Kidney (tissue), 14 donors: Measurements from ENCODE around the gene PSMB8. TPM values are rescaled to one million over a fixed set of nuclear protein-coding genes. Genes with fewer than 3 reads are reported as not detected.

ENCODE experiments used
- DNase-seq, 5 donors: peaks; one replicate each; pipeline ENCODE4 v3.0.0-alpha.2; 2013 to 2020
- FAIRE-seq: peaks from 2 replicates; lab custom pipeline; 2012; peaks lifted over from hg19 to GRCh38; lab: Jason Lieb, UNC
- H3K27ac ChIP-seq, 2 donors: one replicate each; pipeline ENCODE4 v1.7.0; 2013; ENCODE audit warnings: low read depth in 2 of 2, low read length in 2 of 2, inconsistent platforms in 1 of 2
- H3K27me3 ChIP-seq: one replicate; pipeline ENCODE4 v1.7.1; 2013; ENCODE audit warnings: low read length, inconsistent platforms; ENCODE audit not compliant: control insufficient read depth, insufficient read depth
- H3K36me3 ChIP-seq, 3 donors: one replicate each; pipeline versions ENCODE4 v1.7.0 to v1.7.1; 2013; ENCODE audit warnings: low read length in 3 of 3, control low read depth in 1 of 3, inconsistent platforms in 1 of 3; ENCODE audit not compliant: insufficient read depth in 3 of 3, control insufficient read depth in 2 of 3
- H3K4me1 ChIP-seq, 3 donors: one replicate each; pipeline versions ENCODE4 v1.7.0 to v1.7.1; 2013; ENCODE audit warnings: low read length in 3 of 3, inconsistent platforms in 1 of 3, low read depth in 1 of 3; ENCODE audit not compliant: control insufficient read depth in 2 of 3, insufficient read depth in 2 of 3
- H3K4me3 ChIP-seq, 3 donors: one replicate each; pipeline versions ENCODE4 v1.7.0 to v1.8.1; 2013; ENCODE audit warnings: low read length in 3 of 3, control low read depth in 1 of 3, inconsistent platforms in 1 of 3
- H3K9ac ChIP-seq, 3 donors: one replicate each; pipeline versions ENCODE4 v1.7.0 to v1.7.1; 2013; ENCODE audit warnings: low read length in 3 of 3, control low read depth in 1 of 3, inconsistent platforms in 1 of 3
- H3K9me3 ChIP-seq, 3 donors: one replicate each; pipeline versions ENCODE4 v1.7.0 to v1.7.1; 2013; ENCODE audit warnings: low read length in 3 of 3, control low read depth in 1 of 3, inconsistent platforms in 1 of 3; ENCODE audit not compliant: control insufficient read depth in 2 of 3, insufficient read depth in 1 of 3
- CTCF ChIP-seq: IDR thresholded peaks from 3 replicates; pipeline ENCODE4 v1.5.1; 2012; ENCODE audit warnings: mild to moderate bottlenecking, moderate library complexity, borderline replicate concordance; ENCODE audit not compliant: insufficient read depth; ENCODE audit errors: extremely low read depth
- intact Hi-C: fragments of 100-400 bp; cut with DNase I; formaldehyde crosslinking; loops from one replicate; pipeline ENCODE4 v1.11.1; 2022
- polyA plus RNA-seq: library from polyadenylated mRNA; stranded (reverse); fragments of 350-450 nt; fragmentation: Illumina TruSeq; extraction: RNeasy Lipid Tissue Mini Kit (QIAGEN cat#74804); gene quantifications from one replicate; pipeline ENCODE4 v1.2.3, GENCODE V29; 2014; ENCODE audit warnings: low read depth, low replicate concordance; ENCODE audit not compliant: insufficient read depth
- total RNA-seq: library from RNA; stranded (reverse); fragmentation: NEBNext Ultra II Directional; extraction: Animal tissue kit (Norgen Biotek cat#: 25700); gene quantifications from one replicate; pipeline ENCODE4 v1.2.1, GENCODE V29; 2021
- donor health status: control.
- donor health status: control.
- donor health status: control.
- donor health status: control.
- donor health status: control.
- donor health status: DM: yes; HTN: yes; CAD: no.
- donor health status: Normal renal cell carcinoma (clear cell type).

The PSMB8 gene
- total and polyA plus RNA-seq, 2 donors from 2014 or later = 79.6 to 90.6 TPM

DNA sequence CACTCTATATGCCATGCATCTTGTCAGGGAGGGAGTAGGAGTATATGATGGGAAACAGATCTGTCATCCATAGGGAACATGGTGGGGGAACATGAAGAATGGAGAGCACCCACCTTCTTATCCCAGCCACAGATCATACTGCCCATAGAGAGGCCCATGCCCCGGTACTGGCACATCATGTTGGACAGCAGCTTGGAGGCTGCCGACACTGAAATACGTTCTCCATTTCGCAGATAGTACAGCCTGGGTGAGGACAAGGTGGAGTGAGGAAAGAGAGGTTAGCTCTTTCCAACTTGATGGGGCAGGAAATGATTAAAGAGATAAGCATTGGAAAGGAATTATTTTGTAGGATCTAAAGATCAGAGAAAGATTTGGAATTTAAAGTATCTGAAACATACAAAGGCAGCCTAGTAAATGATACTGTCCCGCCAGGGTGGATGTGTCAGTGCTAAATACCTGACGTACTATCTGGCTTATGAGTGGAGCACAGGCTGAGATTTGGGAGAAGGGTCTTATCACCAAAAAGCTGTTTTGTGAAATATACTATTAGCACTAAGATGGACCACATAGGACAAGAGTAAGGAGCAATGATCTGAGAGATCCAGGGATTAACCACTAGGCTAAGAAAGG lies 1.7 kb downstream of the PSMB8 start:
- no peak for TF ChIP-seq CTCF

GRCh38 chr6:32840604-32841246 lies 3.1 kb downstream of the PSMB8 start:
- peaks cover 0 to 15% (median 0%) of the 10 kb centered on the region in 3 donors for H3K4me1 ChIP-seq
- peaks cover 0 to 14% (median 0%) of the 10 kb centered on the region in 3 donors for H3K36me3 ChIP-seq
- H3K4me3 ChIP-seq = no peak overlapping the region
- TF ChIP-seq CTCF = no peak
- DNase-seq = no peak
- H3K27me3 ChIP-seq = no peaks in the 10 kb centered on the region
- no peak for FAIRE-seq
- intact Hi-C loops = no loop called here
- no peak overlapping the region for H3K27ac ChIP-seq
- H3K9me3 ChIP-seq = no peaks in the 10 kb centered on the region
- no peak overlapping the region for H3K9ac ChIP-seq

More for the DNA sequence above, 1.7 kb downstream of the PSMB8 start:
- H3K9me3 ChIP-seq = no peaks in the 10 kb centered on the region
- intact Hi-C loops = no loop called here
- no peak for FAIRE-seq
- peaks cover 0 to 16% (median 3%) of the 10 kb centered on the region in 3 donors for H3K36me3 ChIP-seq
- no peaks in the 10 kb centered on the region for H3K27me3 ChIP-seq
- peaks cover 0 to 18% (median 0%) of the 10 kb centered on the region in 3 donors for H3K4me1 ChIP-seq
- no peak overlapping the region for H3K9ac ChIP-seq
- H3K4me3 ChIP-seq = no peak overlapping the region
- DNase-seq = no peak
- no peak overlapping the region for H3K27ac ChIP-seq

DNA sequence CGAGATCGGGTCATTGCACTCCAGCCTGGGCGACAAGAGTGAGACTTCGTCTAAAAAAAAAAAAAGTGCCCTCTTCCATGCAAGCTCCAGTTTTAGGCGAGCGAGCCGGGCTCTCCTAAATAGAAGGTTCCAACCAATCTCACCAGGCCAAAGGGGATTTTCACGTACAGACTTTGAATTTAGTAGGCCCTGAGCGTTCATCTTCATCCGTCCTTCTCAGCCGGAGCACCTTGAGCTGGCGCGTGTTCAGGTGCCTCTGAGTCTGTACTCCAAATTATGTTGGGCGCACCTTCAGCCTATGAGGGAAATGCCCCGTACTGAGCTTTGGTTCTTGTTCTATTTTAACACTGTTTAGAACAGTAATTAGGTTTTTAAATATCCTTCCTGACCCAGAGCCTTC lies 4.5 kb downstream of the PSMB8 start:
- no peak for FAIRE-seq

More for the DNA sequence above, 4.5 kb downstream of the PSMB8 start:
- no peak overlapping the region for H3K4me3 ChIP-seq
- no peak overlapping the region for H3K9ac ChIP-seq
- peaks cover 0 to 17% (median 0%) of the 10 kb centered on the region in 3 donors for H3K36me3 ChIP-seq
- H3K27ac ChIP-seq = no peak overlapping the region
- DNase-seq = no peak
- H3K9me3 ChIP-seq = no peaks in the 10 kb centered on the region
- H3K4me1 ChIP-seq = peaks cover 0 to 15% (median 0%) of the 10 kb centered on the region in 3 donors
- intact Hi-C loops = no loop called here
- no peak for TF ChIP-seq CTCF
- H3K27me3 ChIP-seq = no peaks in the 10 kb centered on the region
